ENCODE measurements around the gene CPN1.

CPN1 gene

DNA sequence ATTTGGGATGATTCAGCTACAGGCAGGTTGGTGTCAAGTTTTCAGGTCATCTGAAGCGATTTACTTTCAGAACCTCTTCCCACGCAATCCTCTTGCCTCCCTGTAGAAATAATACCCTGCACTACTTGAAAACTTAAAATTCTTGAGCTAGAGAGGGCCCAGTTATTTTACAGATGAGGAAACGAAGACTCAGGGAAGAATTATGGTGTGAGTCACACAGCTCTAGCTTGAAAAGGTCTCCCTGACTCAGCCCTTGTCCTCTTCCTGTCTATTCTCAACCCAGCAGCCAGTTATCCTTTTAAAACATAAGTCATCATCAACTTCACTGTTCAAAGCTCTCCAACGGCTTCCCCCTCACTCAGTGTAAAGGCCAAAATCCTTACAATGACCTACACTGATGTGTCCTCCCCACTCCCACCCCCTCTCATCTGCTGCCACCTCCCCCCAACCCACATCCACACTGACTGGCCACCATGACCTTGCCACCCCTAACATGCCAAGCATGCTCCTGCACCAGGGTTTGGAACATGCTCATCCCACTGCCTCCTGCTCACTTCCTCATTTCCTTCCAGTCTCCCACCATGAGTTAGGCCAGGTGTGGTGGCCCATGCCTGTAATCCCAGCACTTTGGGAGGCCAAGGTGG is 75.3 kb downstream of the CPN1 start:
- no peak for DNase-seq
- peak overlapping the region; percentile 3 for H3K4me3 Mint-ChIP-seq
- H3K9me3 Mint-ChIP-seq, result no peaks in the 10 kb centered on the region
- peaks cover 47% of the 10 kb centered on the region for H3K4me1 Mint-ChIP-seq
- peak; percentile 84 for ATAC-seq
- H3K27ac Mint-ChIP-seq, result peak overlapping the region; percentile 29
- H3K27me3 Mint-ChIP-seq, result peaks cover 6% of the 10 kb centered on the region
- no peaks in the 10 kb centered on the region for H3K36me3 Mint-ChIP-seq (ENCODE audit: low read depth)

DNA sequence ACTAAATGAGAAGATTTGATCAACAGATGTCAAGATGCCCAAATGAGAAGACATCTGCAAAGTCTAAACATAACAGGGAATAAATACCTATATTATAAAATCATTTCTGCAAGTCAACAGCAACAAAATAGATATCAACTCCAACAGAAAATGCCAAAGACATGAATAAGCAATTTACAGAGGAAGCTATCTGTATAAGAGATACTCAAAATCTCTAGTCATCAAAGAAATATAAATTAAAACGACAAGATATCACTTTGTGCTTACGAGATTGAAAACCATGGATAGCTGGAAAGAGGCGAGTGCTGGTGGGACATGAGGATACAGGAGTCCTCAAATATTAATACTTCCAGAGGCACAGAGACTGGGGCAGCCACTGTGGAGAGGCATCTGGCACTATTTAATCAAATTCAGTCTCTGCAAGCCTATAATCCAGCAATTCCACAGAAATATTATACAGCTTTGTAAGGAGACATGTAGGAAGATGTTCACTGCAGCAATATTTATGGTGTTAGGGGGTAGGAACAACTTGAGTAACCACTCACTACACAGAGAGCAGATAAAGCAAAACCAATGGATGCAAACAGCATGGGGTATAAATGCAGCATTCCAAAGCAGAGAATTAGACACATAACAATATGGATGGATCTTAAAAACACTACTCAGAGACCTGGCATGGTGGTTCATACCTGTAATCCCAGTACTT is 76.7 kb downstream of the CPN1 start:
- ATAC-seq (no peak), DNase-seq (no peak)
- Mint-ChIP-seq H3K4me3 (no peak overlapping the region), H3K4me1 (peaks cover 39% of the 10 kb centered on the region), H3K36me3 (ENCODE audit: low read depth) (no peaks in the 10 kb centered on the region), H3K9me3 (no peaks in the 10 kb centered on the region), H3K27me3 (no peaks in the 10 kb centered on the region), H3K27ac (no peak overlapping the region)

DNA sequence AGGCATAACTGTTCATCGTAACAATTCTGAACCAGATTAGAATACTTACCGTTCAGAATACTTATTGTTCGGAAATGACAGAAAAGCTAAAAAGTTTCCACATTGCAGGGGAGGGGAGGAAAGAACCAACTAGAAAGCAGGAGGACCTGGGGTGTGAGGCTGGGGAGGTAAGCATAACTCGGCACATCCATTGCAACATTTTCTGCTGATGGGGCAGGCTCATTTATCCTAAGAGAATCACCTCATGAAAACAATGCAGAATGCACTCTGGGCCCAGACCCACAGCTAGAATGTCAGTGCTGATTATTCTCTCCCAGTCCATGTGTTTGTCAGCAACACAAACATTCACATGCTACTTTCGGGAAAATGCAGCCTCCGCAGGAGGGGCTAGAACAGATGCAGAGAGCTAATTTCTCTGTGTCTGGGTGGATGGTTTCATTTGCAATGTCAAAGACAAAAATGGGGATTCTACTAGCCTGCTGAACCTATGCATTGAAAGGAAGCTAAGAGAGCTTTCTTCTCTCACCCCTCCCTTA is 81.5 kb downstream of the CPN1 start:
- Mint-ChIP-seq H3K9me3 (no peaks in the 10 kb centered on the region), H3K4me1 (peaks cover 10% of the 10 kb centered on the region), H3K27ac (no peak overlapping the region), H3K27me3 (no peaks in the 10 kb centered on the region), H3K36me3 (ENCODE audit: low read depth) (peaks cover 2% of the 10 kb centered on the region), H3K4me3 (no peak overlapping the region)
- DNase-seq (no peak), ATAC-seq (no peak)

DNA sequence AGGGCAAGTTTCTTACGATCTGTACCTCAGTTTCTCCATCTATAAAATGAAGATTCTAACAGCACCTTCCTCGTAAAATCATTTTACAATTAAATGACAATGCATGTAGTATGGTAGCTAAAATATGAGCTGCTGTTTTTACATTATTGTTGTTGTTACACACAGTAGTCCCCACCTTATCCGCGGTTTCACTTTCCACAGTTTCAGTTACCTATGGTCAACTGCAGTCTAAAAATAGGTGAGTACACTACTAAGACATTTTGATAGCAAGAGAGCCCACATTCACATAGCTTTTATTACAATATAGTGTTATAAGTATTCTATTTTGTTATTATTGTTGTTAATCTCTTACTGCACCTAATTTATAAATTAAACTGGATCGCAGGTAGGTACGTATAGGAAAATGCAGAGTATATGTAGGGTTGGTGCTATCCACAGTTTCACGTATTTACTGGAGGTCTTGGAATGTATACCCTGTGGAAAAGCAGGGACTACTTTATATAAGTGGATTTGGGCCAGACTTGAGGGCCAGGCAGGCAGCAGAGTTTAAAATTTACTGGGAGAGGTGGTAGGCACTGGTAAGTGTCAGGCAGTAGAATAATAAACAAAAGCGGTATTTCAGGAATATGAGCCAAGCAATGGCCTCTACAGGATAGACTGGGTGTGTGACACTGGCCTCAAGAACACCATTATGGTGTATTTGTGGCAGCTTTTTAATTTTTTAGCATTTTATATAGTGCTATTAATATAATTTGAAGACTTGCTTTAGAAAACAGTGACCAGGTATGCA is 82.2 kb downstream of the CPN1 start:
- H3K27ac Mint-ChIP-seq, result no peak overlapping the region
- H3K36me3 Mint-ChIP-seq (ENCODE audit: low read depth), result peaks cover 2% of the 10 kb centered on the region
- no peaks in the 10 kb centered on the region for H3K9me3 Mint-ChIP-seq
- ATAC-seq (no peak), DNase-seq (no peak)
- peaks cover 14% of the 10 kb centered on the region for H3K4me1 Mint-ChIP-seq
- H3K4me3 Mint-ChIP-seq, result no peak overlapping the region
- H3K27me3 Mint-ChIP-seq, result no peaks in the 10 kb centered on the region

GRCh38 chr10:99998889-99999288 is 82.8 kb downstream of the CPN1 start:
- Mint-ChIP-seq H3K4me3 (no peak overlapping the region), H3K27me3 (no peaks in the 10 kb centered on the region), H3K9me3 (no peaks in the 10 kb centered on the region), H3K36me3 (ENCODE audit: low read depth) (peaks cover 2% of the 10 kb centered on the region), H3K4me1 (peaks cover 20% of the 10 kb centered on the region), H3K27ac (no peak overlapping the region)
- ATAC-seq (no peak), DNase-seq (no peak)

DNA sequence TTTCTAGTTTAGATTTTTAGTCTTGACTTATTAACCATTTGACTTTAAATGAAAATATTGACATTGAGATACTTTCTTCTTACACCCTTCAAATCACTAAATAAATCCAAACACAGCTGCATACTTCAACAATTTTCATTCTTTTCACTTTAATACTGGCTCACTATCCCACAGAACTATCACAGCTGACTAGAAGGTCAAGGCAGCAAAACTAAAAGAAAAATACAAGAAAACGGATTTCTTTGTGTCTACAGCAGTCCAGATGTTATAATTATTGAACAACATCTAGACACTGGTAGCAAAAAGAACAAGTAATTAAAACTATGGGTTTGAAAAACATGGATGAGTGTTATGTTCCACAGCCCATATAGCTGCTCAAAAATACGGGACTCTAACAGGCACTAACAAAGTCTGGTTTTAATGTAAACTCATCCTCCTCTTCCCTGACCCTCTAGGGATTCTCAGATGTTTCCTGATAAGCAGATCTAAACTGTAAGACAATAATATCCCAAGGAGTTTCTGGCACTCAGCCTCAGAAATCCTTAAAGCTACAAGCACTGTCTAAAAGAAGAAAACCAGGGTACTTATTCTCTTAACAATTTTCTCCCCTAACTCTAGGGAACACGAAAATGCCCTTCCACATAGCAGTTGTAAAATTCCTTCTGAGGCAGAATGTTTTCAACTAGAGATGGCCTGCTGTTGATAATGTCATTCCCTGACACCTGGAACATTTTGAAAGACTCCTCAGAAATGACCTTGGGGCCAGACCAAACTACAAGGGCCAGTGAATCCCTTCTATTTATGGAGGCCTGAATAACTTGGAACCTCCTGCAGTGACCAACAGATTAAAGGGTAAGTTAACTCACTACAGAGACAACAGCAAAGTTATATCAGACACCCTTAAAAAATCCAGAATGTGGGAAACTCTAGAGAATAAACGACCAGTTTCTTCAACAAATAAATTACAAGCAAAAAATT is 84.7 kb downstream of the CPN1 start:
- Mint-ChIP-seq H3K27me3 (no peaks in the 10 kb centered on the region), H3K4me1 (peaks cover 26% of the 10 kb centered on the region), H3K36me3 (ENCODE audit: low read depth) (peaks cover 2% of the 10 kb centered on the region), H3K27ac (no peak overlapping the region), H3K4me3 (no peak overlapping the region), H3K9me3 (no peaks in the 10 kb centered on the region)
- DNase-seq (no peak), ATAC-seq (no peak)

GRCh38 chr10:99995713-99996112 is 86.0 kb downstream of the CPN1 start:
- peaks cover 26% of the 10 kb centered on the region for H3K4me1 Mint-ChIP-seq
- no peak overlapping the region for H3K27ac Mint-ChIP-seq
- no peaks in the 10 kb centered on the region for H3K9me3 Mint-ChIP-seq
- H3K4me3 Mint-ChIP-seq, result no peak overlapping the region
- DNase-seq (no peak), ATAC-seq (no peak)
- no peaks in the 10 kb centered on the region for H3K27me3 Mint-ChIP-seq
- peaks cover 2% of the 10 kb centered on the region for H3K36me3 Mint-ChIP-seq (ENCODE audit: low read depth)

- DNase-seq (no peak), ATAC-seq (no peak)
- Mint-ChIP-seq H3K27ac (no peak overlapping the region), H3K4me1 (peaks cover 26% of the 10 kb centered on the region), H3K27me3 (no peaks in the 10 kb centered on the region), H3K36me3 (ENCODE audit: low read depth) (peaks cover 2% of the 10 kb centered on the region), H3K9me3 (no peaks in the 10 kb centered on the region), H3K4me3 (no peak overlapping the region)
These were observed 86.4 kb downstream of the CPN1 start for GRCh38 chr10:99995269-99995668.

DNA sequence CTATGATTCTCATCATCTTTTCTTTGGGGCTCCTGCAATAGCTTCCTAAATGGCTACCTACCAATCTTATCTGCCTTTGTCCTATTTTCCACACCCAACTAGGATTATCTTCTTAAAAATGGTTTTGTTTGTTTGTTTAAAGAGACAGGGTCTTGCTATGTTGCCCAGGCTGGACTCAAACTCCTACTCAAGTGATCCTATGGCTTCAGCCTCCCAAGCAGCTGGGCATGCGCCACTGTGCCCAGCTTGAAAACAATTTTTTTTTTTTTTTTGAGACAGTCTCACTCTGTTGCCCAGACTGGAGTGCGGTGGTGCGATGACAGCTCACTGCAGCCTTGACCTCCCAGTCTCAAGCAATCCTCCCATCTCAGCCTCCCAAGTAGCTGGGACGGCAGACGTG is 86.9 kb downstream of the CPN1 start:
- H3K27ac Mint-ChIP-seq, result peak overlapping the region; percentile 55
- ATAC-seq (no peak), DNase-seq (no peak)
- no peaks in the 10 kb centered on the region for H3K27me3 Mint-ChIP-seq
- H3K9me3 Mint-ChIP-seq, result no peaks in the 10 kb centered on the region
- peaks cover 2% of the 10 kb centered on the region for H3K36me3 Mint-ChIP-seq (ENCODE audit: low read depth)
- no peak overlapping the region for H3K4me3 Mint-ChIP-seq
- H3K4me1 Mint-ChIP-seq, result peaks cover 24% of the 10 kb centered on the region

DNA sequence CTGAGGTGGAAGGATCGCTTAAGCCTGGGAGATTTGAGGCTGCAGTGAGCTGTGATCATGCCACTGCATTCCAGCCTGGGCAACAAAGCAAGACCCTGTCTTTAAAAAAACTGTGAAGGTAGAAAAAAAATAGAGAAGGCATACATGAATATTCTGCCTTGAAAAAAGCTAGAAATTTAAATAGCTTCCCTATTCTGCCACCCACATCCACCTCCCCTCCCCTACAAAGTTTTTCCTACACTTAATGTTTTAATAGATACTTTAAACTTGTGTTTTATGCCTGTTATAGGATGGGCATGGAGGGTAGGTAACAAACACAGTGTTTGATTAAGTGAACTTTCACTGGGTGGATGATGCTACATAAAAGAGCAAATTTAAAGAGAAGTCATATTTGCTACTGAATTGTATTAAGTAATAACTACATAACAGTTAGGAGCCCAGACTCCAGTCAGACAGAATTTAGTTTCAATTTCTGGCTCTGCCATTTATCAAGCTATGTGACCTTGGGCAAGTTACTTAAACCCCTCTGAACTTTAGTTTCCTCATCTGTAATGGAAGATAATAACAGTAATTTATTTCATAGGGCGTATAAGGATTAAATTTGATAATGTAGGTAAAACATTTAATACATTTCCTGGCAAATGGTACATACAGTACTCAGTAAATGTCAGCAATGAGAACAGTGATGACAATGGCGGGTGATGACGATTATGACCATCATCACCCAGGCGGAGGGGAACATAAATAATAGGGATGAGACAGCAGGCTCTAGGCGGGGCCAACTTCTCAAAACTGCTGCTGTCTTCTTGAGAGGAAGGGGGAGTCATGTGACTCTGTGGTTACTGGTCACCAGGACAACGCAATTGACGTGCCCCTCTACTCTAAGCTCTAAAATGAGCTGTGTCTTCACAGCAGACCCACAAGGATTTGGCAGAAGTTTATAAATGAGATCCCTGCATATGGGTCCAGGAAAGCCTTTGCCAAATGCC is 87.7 kb downstream of the CPN1 start:
- H3K36me3 Mint-ChIP-seq (ENCODE audit: low read depth), result no peaks in the 10 kb centered on the region
- H3K27me3 Mint-ChIP-seq, result no peaks in the 10 kb centered on the region
- DNase-seq (peak; percentile 70), ATAC-seq (peak; percentile 96)
- peak overlapping the region; percentile 13 for H3K4me3 Mint-ChIP-seq
- peak overlapping the region; percentile 74 for H3K27ac Mint-ChIP-seq
- no peaks in the 10 kb centered on the region for H3K9me3 Mint-ChIP-seq
- peaks cover 24% of the 10 kb centered on the region for H3K4me1 Mint-ChIP-seq
